Neutrophil (primary cell): ENCODE data around the gene CAMTA1.

Source experiments
- H3K27ac ChIP-seq: fragments of 200-600 bp; sonication (generic); 2 replicates; pipeline ENCODE4 v1.5.1; 2016; ENCODE audit warnings: mild to moderate bottlenecking, moderate library complexity
- H3K27me3 ChIP-seq: fragments of 200-600 bp; sonication (generic); 2 replicates; pipeline ENCODE4 v1.6.0; 2016; ENCODE audit warnings: mild to moderate bottlenecking
- H3K36me3 ChIP-seq: fragments of 200-600 bp; sonication (generic); 2 replicates; pipeline ENCODE4 v1.5.1; 2017
- H3K4me1 ChIP-seq, 2 experiments: fragments of 200-600 bp in 1 of 2; sonication (generic) in 1 of 2; 1 replicate in 1 of 2; 2 replicates in 1 of 2; pipeline versions ENCODE4 v1.5.1 to v1.6.1; 2013 to 2016; ENCODE audit warnings: low read depth in 1 of 2, low read length in 1 of 2, mild to moderate bottlenecking in 1 of 2, moderate library complexity in 1 of 2; ENCODE audit not compliant: control insufficient read depth in 1 of 2, insufficient read depth in 1 of 2
- H3K4me3 ChIP-seq, 2 experiments: fragments of 200-600 bp in 1 of 2; sonication (generic) in 1 of 2; 1 replicate in 1 of 2; 2 replicates in 1 of 2; pipeline ENCODE4 v1.5.1; 2013 to 2016; ENCODE audit warnings: low read depth in 1 of 2, low read length in 1 of 2, mild to moderate bottlenecking in 1 of 2, moderate library complexity in 1 of 2
- H3K9me3 ChIP-seq: fragments of 200-600 bp; sonication (generic); 2 replicates; pipeline ENCODE4 v1.5.1; 2016
- CTCF ChIP-seq: fragments of 200-600 bp; sonication (generic); IDR thresholded peaks from 2 replicates; pipeline ENCODE4 v1.5.1; 2016; ENCODE audit warnings: antibody characterized with exemption

CAMTA1 gene

DNA sequence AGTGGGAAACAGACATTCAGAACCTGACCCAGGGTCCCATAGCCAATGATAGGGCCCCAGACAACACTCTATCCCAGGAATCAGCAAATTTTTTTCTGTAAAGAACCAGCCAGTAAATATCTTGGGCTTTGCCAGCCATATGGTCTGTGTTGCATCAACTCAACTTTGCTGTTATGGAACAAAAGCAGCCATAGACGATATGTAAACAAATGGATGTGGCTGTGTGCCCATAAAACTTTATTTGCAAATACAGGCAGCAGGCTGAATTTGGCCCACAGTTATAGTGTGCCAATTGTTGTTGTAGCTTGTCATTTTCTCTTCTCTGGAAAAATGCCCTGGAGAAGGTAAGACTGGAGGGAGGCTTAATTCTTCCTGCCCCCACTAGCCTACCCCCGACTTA is 554.7 kb downstream of the CAMTA1 start:
- H3K9me3 ChIP-seq, result no peaks in the 10 kb centered on the region
- no peaks in the 10 kb centered on the region for H3K27me3 ChIP-seq
- no peak overlapping the region for H3K4me3 ChIP-seq
- no peaks in the 10 kb centered on the region for H3K36me3 ChIP-seq
- H3K27ac ChIP-seq, result no peak overlapping the region
- no peaks in the 10 kb centered on the region for H3K4me1 ChIP-seq
- TF ChIP-seq CTCF, result no peak

GRCh38 chr1:7341145-7341905 is 556.1 kb downstream of the CAMTA1 start:
- H3K27me3 ChIP-seq, result no peaks in the 10 kb centered on the region
- no peaks in the 10 kb centered on the region for H3K36me3 ChIP-seq
- no peak overlapping the region for H3K4me3 ChIP-seq
- no peaks in the 10 kb centered on the region for H3K4me1 ChIP-seq
- no peak overlapping the region for H3K27ac ChIP-seq
- TF ChIP-seq CTCF, result no peak
- no peaks in the 10 kb centered on the region for H3K9me3 ChIP-seq

DNA sequence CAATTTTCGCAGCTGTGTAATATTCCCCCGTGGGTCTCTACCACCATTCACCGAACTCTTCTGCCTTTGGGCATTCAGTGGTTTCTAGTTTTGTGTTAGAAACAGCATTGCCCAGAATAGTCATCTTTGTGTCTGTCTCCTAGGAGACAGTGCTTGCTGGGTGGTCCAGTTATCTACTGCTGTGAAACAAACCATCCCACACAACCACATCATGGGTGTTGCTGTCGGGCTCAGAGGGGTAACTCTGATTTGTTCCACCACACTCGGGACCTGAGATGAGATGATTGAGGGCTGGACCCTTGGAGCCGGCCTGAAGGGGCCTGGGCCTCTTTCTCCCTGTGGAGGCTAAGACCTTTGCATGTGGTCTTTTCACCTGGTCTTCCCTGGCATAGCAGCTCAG is 558.6 kb downstream of the CAMTA1 start:
- Histone ChIP-seq H3K27ac (no peak overlapping the region), H3K36me3 (no peaks in the 10 kb centered on the region), H3K27me3 (no peaks in the 10 kb centered on the region), H3K4me1 (no peaks in the 10 kb centered on the region), H3K4me3 (no peak overlapping the region), H3K9me3 (no peaks in the 10 kb centered on the region)
- TF ChIP-seq CTCF, result no peak

- no peak overlapping the region for H3K27ac ChIP-seq
- no peaks in the 10 kb centered on the region for H3K4me1 ChIP-seq
- no peaks in the 10 kb centered on the region for H3K36me3 ChIP-seq
- no peaks in the 10 kb centered on the region for H3K27me3 ChIP-seq
- H3K4me3 ChIP-seq, result no peak overlapping the region
- no peaks in the 10 kb centered on the region for H3K9me3 ChIP-seq
- no peak for TF ChIP-seq CTCF
These were observed 559.0 kb downstream of the CAMTA1 start for GRCh38 chr1:7344299-7344698.

DNA sequence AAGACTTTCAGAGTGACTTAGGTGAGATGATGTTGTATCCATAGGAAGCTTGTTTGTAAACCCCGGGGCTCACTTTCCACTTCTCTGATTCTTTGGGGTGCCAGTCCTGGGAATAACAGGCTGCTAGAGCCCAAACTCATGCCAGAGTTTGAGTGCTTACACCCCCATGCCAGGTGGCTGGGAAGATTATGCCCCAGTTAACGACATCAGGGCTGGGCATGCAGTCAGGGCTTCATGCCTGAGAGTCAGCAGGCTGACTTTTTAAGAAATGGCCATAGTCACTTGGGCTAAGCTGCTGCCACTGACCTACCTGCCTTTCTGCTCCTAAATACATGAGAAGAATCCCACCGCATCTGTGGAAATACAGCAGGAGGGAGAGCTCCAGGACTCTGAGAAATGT is 560.3 kb downstream of the CAMTA1 start:
- Histone ChIP-seq H3K36me3 (no peaks in the 10 kb centered on the region), H3K4me1 (no peaks in the 10 kb centered on the region), H3K9me3 (no peaks in the 10 kb centered on the region), H3K4me3 (no peak overlapping the region), H3K27ac (no peak overlapping the region), H3K27me3 (no peaks in the 10 kb centered on the region)
- TF ChIP-seq CTCF, result no peak
